Measurements from ENCODE around the gene ARSG. TPM values are rescaled to one million over a fixed set of nuclear protein-coding genes. Genes with fewer than 3 reads are reported as not detected.
A peak's percentile ranks its signal among the peaks of the same experiment; 100 is the strongest.

The ARSG gene
- total and polyA plus RNA-seq, 2 of the 13 experiments (the other 11 are each of a cell fraction or from before 2014, with no cell fraction given), result 3.7 to 15.2 TPM

- TF ChIP-seq ZGPAT (CRISPR knock-in tag; IDR thresholded peaks at IDR 0.05) (0 out of 2 replicates have a peak, but pooled peaks have one; percentile 24), TCF7 (IDR thresholded peaks at IDR 0.05; ENCODE audit: low read depth) (no peak), ZNF263 (CRISPR knock-in tag; IDR thresholded peaks at IDR 0.05) (peak; percentile 62; the same call in 1 of the 2 replicates), DNMT1 (CRISPR knock-in tag; IDR thresholded peaks at IDR 0.05) (no peak), PAX8 (CRISPR knock-in tag; IDR thresholded peaks at IDR 0.05; ENCODE audit: borderline replicate concordance) (no peak), ZBTB25 (CRISPR knock-in tag; IDR thresholded peaks at IDR 0.05) (no peak), CERS6 (CRISPR knock-in tag; IDR thresholded peaks at IDR 0.05) (no peak), CBX1 (IDR thresholded peaks at IDR 0.05; ENCODE audit: low read depth) (no peak), ZNF512 (CRISPR knock-in tag; IDR thresholded peaks at IDR 0.05) (0 out of 2 replicates have a peak, but pooled peaks have one; percentile 40), ZNF766 (CRISPR knock-in tag; IDR thresholded peaks at IDR 0.05; ENCODE audit: borderline replicate concordance) (no peak), ZBTB42 (CRISPR knock-in tag; IDR thresholded peaks at IDR 0.05) (no peak), SRSF4 (IDR thresholded peaks at IDR 0.05; ENCODE audit: low read depth, low read length, poor library complexity, severe bottlenecking) (no peak), ZNF552 (CRISPR knock-in tag; IDR thresholded peaks at IDR 0.05; ENCODE audit: borderline replicate concordance) (no peak), CREB1 (IDR thresholded peaks at IDR 0.05) (no peak), CREB1 (CRISPR knock-in tag; IDR thresholded peaks at IDR 0.05) (no peak), ZSCAN20 (CRISPR knock-in tag; IDR thresholded peaks at IDR 0.05; ENCODE audit: borderline replicate concordance) (no peak)
- TF ChIP-seq, protein P1, sequence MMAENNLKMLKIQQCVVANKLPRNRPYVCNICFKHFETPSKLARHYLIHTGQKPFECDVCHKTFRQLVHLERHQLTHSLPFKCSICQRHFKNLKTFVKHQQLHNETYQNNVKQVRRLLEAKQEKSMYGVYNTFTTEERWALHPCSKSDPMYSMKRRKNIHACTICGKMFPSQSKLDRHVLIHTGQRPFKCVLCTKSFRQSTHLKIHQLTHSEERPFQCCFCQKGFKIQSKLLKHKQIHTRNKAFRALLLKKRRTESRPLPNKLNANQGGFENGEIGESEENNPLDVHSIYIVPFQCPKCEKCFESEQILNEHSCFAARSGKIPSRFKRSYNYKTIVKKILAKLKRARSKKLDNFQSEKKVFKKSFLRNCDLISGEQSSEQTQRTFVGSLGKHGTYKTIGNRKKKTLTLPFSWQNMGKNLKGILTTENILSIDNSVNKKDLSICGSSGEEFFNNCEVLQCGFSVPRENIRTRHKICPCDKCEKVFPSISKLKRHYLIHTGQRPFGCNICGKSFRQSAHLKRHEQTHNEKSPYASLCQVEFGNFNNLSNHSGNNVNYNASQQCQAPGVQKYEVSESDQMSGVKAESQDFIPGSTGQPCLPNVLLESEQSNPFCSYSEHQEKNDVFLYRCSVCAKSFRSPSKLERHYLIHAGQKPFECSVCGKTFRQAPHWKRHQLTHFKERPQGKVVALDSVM (CRISPR knock-in tag; IDR thresholded peaks at IDR 0.05), result no peak
Observed at GRCh38 chr17:68290268-68290954, 884 bp upstream of the ARSG start (continued).
